Smooth muscle cell (in vitro differentiated cells): ENCODE results near the gene TTC9C. TPM values are rescaled to one million over a fixed set of nuclear protein-coding genes. Genes with fewer than 3 reads are reported as not detected.
A peak's percentile ranks its signal among the peaks of the same experiment; 100 is the strongest.

ENCODE experiments used
- DNase-seq: peaks from one replicate; lab custom pipeline; 2025; ENCODE audit not compliant: unreplicated experiment; lab: John Stamatoyannopoulos, UW
- H2AFZ ChIP-seq: fragments of 200-600 bp; sonication (generic); 2 replicates; pipeline ENCODE4 v1.6.0; 2016; ENCODE audit warnings: antibody characterized with exemption, low read depth, mild to moderate bottlenecking
- H3F3A ChIP-seq: fragments of 200-600 bp; sonication (generic); 2 replicates; pipeline ENCODE4 v1.6.0; 2017; ENCODE audit warnings: antibody characterized with exemption, low read depth
- H3K27ac ChIP-seq: fragments of 200-600 bp; sonication (generic); 2 replicates; pipeline ENCODE4 v1.5.1; 2016; ENCODE audit warnings: low read depth, mild to moderate bottlenecking
- H3K27me3 ChIP-seq: fragments of 200-600 bp; sonication (generic); 2 replicates; pipeline ENCODE4 v1.6.1; 2016; ENCODE audit warnings: low read depth, mild to moderate bottlenecking
- H3K36me3 ChIP-seq: fragments of 200-600 bp; sonication (generic); 2 replicates; pipeline ENCODE4 v1.5.1; 2016; ENCODE audit warnings: low read depth
- H3K4me1 ChIP-seq: fragments of 200-600 bp; sonication (generic); 2 replicates; pipeline ENCODE4 v1.5.1; 2016; ENCODE audit warnings: low read depth
- H3K4me2 ChIP-seq: fragments of 200-600 bp; sonication (generic); 2 replicates; pipeline ENCODE4 v1.6.0; 2016; ENCODE audit warnings: mild to moderate bottlenecking
- H3K4me3 ChIP-seq: fragments of 200-600 bp; sonication (generic); 2 replicates; pipeline ENCODE4 v1.5.1; 2016; ENCODE audit warnings: mild to moderate bottlenecking
- H3K79me2 ChIP-seq: fragments of 200-600 bp; sonication (generic); 2 replicates; pipeline ENCODE4 v1.6.0; 2016; ENCODE audit warnings: low read depth, mild to moderate bottlenecking
- H3K9ac ChIP-seq: fragments of 200-600 bp; sonication (generic); 2 replicates; pipeline ENCODE4 v1.6.0; 2016; ENCODE audit warnings: low read depth
- H3K9me3 ChIP-seq: fragments of 200-600 bp; sonication (generic); replicated peaks from 2 replicates; pipeline ENCODE4 v1.5.1; 2016; ENCODE audit warnings: low read depth
- H4K20me1 ChIP-seq: fragments of 200-600 bp; sonication (generic); 2 replicates; pipeline ENCODE4 v1.6.0; 2016; ENCODE audit warnings: low read depth
- WGBS: methylation state at CpG from one replicate; pipeline ENCODE4 v1.1.7; 2016; ENCODE audit warnings: low lambda C conversion rate; 5-methylcytosine and 5-hydroxymethylcytosine counted together
- polyA plus RNA-seq: library from polyadenylated mRNA; unstranded; fragments of >200 nt; fragmentation: Nextera tagmentation; extraction: Ambion mirVana; gene quantifications from 2 replicates; pipeline ENCODE4 v1.2.1, GENCODE V29; 2016
- total RNA-seq: library from RNA; depleted of rRNA; stranded (reverse); fragments of >200 nt; gene quantifications from 2 replicates; pipeline ENCODE4 v1.2.3, GENCODE V29; 2014
- TF ChIP-seq, protein P1 (sequence below): fragments of 200-600 bp; sonication (generic); IDR thresholded peaks from 2 replicates; pipeline ENCODE4 v1.5.1; 2017; ENCODE audit warnings: borderline replicate concordance, mild to moderate bottlenecking, antibody characterized with exemption; ENCODE audit not compliant: insufficient read depth, poor library complexity, severe bottlenecking

The TTC9C gene
- total and polyA plus RNA-seq, 2 experiments from 2014 or later = 20.1 to 49.3 TPM

DNA sequence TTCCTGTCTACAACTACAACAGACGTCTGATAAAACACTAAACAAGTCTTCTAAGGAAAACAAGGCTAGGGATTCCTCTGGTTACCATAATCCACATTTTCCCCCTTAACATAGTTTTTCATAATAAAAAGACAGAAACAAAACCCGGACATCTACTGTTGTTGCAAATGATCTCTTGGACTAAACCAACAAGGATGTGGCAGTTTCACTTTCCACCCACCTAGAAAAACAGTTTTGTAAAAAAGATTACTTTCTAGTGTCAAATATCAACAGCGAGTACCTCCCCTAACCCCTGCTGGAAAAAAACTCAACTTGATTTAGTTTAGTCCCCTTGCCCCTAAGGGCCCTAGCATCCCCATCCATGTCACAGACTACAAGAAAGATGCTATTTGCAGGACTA lies 15.4 kb upstream of the TTC9C start:
- Histone ChIP-seq H3F3A (peaks cover 60% of the 10 kb centered on the region), H2AFZ (no peak overlapping the region), H3K27ac (peak overlapping the region; percentile 11), H3K79me2 (peaks cover 14% of the 10 kb centered on the region), H3K9me3 (no peaks in the 10 kb centered on the region), H3K4me2 (no peak overlapping the region), H3K9ac (no peak overlapping the region), H3K4me1 (peaks cover 15% of the 10 kb centered on the region), H3K4me3 (no peak overlapping the region), H4K20me1 (no peaks in the 10 kb centered on the region), H3K36me3 (no peaks in the 10 kb centered on the region), H3K27me3 (no peaks in the 10 kb centered on the region)
- 92% methylated on average over 3 of the region's 3 CpGs for WGBS
- TF ChIP-seq, protein P1, sequence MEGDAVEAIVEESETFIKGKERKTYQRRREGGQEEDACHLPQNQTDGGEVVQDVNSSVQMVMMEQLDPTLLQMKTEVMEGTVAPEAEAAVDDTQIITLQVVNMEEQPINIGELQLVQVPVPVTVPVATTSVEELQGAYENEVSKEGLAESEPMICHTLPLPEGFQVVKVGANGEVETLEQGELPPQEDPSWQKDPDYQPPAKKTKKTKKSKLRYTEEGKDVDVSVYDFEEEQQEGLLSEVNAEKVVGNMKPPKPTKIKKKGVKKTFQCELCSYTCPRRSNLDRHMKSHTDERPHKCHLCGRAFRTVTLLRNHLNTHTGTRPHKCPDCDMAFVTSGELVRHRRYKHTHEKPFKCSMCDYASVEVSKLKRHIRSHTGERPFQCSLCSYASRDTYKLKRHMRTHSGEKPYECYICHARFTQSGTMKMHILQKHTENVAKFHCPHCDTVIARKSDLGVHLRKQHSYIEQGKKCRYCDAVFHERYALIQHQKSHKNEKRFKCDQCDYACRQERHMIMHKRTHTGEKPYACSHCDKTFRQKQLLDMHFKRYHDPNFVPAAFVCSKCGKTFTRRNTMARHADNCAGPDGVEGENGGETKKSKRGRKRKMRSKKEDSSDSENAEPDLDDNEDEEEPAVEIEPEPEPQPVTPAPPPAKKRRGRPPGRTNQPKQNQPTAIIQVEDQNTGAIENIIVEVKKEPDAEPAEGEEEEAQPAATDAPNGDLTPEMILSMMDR = no peak
- no peak for DNase-seq

DNA sequence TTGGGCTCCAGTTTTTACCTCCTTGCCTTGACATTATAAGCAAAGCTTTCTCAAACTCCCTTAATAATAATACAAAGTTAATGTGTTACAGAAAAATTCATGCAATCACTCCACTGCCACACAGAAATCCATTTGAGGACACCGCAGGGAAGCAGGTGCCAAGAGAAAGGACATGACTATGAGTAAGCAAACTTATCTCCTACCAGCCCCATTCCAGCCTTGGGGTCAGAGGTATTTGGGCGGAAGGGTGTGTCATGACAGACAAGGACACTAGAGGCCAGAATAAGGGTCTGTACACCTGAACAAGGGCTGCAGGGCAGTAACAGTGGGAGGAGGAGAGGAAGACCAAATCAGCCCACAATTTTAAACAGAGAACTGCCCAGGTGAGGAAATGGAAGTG lies 14.9 kb upstream of the TTC9C start:
- DNase-seq = no peak
- TF ChIP-seq, protein P1 = no peak
- Histone ChIP-seq H3K4me3 (no peak overlapping the region), H4K20me1 (no peaks in the 10 kb centered on the region), H3K9me3 (no peaks in the 10 kb centered on the region), H3K79me2 (peaks cover 18% of the 10 kb centered on the region), H3F3A (peaks cover 55% of the 10 kb centered on the region), H2AFZ (no peak overlapping the region), H3K4me2 (no peak overlapping the region), H3K9ac (no peak overlapping the region), H3K36me3 (no peaks in the 10 kb centered on the region), H3K27me3 (no peaks in the 10 kb centered on the region), H3K27ac (peak overlapping the region; percentile 11), H3K4me1 (peaks cover 14% of the 10 kb centered on the region)
- 97% methylated on average over 2 of the region's 2 CpGs for WGBS

DNA sequence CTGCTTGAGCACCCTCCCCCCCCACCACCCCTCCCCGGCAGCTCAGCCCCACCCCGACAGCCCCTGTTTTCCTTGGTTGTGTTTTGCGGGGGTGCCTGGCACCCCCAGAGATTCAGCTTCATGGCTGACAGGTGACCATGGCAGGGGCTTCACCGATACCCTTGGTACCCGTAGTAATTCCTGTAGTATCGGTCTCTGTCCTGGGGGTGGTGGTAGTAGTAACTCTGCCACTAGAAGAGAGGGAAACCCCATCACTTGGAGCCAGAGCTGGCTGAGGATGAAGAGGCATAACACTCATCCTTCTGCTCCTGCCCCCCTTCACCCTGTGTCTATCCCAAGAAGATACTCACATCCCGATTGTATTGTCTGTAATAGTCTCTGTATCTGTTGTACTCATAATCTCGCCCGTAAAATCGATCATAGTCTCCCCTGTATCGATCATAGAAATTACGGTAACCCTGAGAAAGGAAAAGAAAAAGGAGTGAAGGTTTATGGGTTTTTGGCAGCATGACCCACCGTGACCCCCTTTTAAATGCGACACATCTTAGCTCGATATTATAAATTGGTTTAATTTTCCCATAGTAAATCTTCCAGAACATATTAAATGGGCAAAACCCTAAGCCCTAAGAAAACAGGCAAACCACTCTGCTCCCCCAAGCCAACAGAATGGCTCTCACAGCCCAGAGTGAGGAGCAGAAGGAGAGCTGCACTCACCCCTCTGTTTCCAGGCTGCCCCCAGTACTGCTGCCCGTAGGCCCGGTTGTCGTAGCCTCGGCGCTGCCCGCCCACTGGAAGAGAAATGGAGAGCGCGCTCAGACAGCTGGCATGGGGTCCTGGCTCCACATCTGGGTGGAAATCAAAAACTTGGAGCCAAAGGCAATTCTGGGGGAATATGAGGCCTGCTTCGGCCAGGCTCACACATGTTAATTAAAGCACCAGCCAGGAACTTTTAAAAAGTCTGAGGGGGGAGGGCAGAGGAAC lies 12.8 kb upstream of the TTC9C start:
- no peak for DNase-seq
- Histone ChIP-seq H4K20me1 (no peaks in the 10 kb centered on the region), H3K4me1 (peaks cover 1% of the 10 kb centered on the region), H3K79me2 (peaks cover 38% of the 10 kb centered on the region), H3K36me3 (peaks cover 10% of the 10 kb centered on the region), H3K9ac (no peak overlapping the region), H3K27me3 (no peaks in the 10 kb centered on the region), H3K9me3 (no peaks in the 10 kb centered on the region), H3K4me2 (no peak overlapping the region), H3F3A (peaks cover 48% of the 10 kb centered on the region), H3K4me3 (no peak overlapping the region), H2AFZ (no peak overlapping the region), H3K27ac (no peak overlapping the region)
- 94% methylated on average over 23 of the region's 24 CpGs for WGBS
- TF ChIP-seq, protein P1 = no peak
